Stimulated activated CD4-positive, alpha-beta T cell treated with anti-CD3 and anti-CD28 coated beads, Interleukin-12 subunit alpha, Interleukin-12 subunit beta, amount 100 ng/mL, for 24 hours (primary cell): ENCODE data around the gene CMYA5.
"Not testable (repeated sequence)": the region's sequence is repeated elsewhere in the genome, so short reads cannot be mapped to it uniquely, and the experiment has no call there.

ENCODE experiments used
- DNase-seq, 2 experiments: peaks; one replicate each; pipeline ENCODE4 v3.0.0-alpha.2; 2020; ENCODE audit warnings: low read depth in 2 of 2

Gene CMYA5

GRCh38 chr5:79702606-79703380 is 13.2 kb downstream of the CMYA5 start:
- DNase-seq: peak in 1 of 2 experiments; percentile 19

- DNase-seq: no peak
These were observed 13.7 kb downstream of the CMYA5 start for GRCh38 chr5:79703381-79703645.

GRCh38 chr5:79704553-79704952 is 14.9 kb downstream of the CMYA5 start:
- DNase-seq: no peak

- no peak for DNase-seq
These were observed 16.0 kb downstream of the CMYA5 start for GRCh38 chr5:79705632-79706031.

- DNase-seq: not testable (repeated sequence)
These were observed 16.7 kb downstream of the CMYA5 start for GRCh38 chr5:79706317-79706716.

- DNase-seq: no peak
These were observed 17.9 kb downstream of the CMYA5 start for GRCh38 chr5:79707535-79707934.

- no peak for DNase-seq
These were observed 23.1 kb downstream of the CMYA5 start for GRCh38 chr5:79712741-79713140.

GRCh38 chr5:79713727-79714126 is 24.1 kb downstream of the CMYA5 start:
- DNase-seq: no peak

GRCh38 chr5:79716839-79717238 is 27.2 kb downstream of the CMYA5 start:
- no peak for DNase-seq

GRCh38 chr5:79720096-79720495 is 30.5 kb downstream of the CMYA5 start:
- DNase-seq: no peak

- no peak for DNase-seq
These were observed 38.1 kb downstream of the CMYA5 start for GRCh38 chr5:79727451-79728355.

- DNase-seq: no peak
These were observed 38.8 kb downstream of the CMYA5 start for GRCh38 chr5:79728396-79728795.

GRCh38 chr5:79729679-79730078 is 40.0 kb downstream of the CMYA5 start:
- no peak for DNase-seq

GRCh38 chr5:79730564-79730963 is 40.9 kb downstream of the CMYA5 start:
- no peak for DNase-seq

GRCh38 chr5:79731775-79732174 is 42.1 kb downstream of the CMYA5 start:
- no peak for DNase-seq

- DNase-seq: no peak
These were observed 47.2 kb downstream of the CMYA5 start for GRCh38 chr5:79736528-79737514.

- no peak for DNase-seq
These were observed 48.7 kb downstream of the CMYA5 start for GRCh38 chr5:79738349-79738748.

- DNase-seq: no peak
These were observed 53.0 kb downstream of the CMYA5 start for GRCh38 chr5:79742549-79743136.

- DNase-seq: no peak
These were observed 54.4 kb downstream of the CMYA5 start for GRCh38 chr5:79743846-79744605.

GRCh38 chr5:79745255-79745654 is 55.6 kb downstream of the CMYA5 start:
- no peak for DNase-seq
